Measurements from ENCODE around the gene PLEKHJ1. TPM values are rescaled to one million over a fixed set of nuclear protein-coding genes. Genes with fewer than 3 reads are reported as not detected.
A peak's percentile ranks its signal among the peaks of the same experiment; 100 is the strongest.
"Not testable (repeated sequence)": the region's sequence is repeated elsewhere in the genome, so short reads cannot be mapped to it uniquely, and the experiment has no call there.

PLEKHJ1 gene, protein sequence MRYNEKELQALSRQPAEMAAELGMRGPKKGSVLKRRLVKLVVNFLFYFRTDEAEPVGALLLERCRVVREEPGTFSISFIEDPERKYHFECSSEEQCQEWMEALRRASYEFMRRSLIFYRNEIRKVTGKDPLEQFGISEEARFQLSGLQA
- total RNA-seq = 10 to 100 TPM; 58.3 to 60.4 TPM

- H3K27ac Mint-ChIP-seq = peak within 1 kb of the TSS; percentile 96
- peak; percentile 98 for DNase-seq
- ChIA-PET POLR2A (interaction anchor here (0.6 to 4.9 kb wide), 16 partner anchors 10 to 363 kb away, joined by 3 to 114 read pairs (median 6); partner anchors contain the start of genes AMH, DOT1L, GADD45B and LSM7), CTCF (interaction anchor here (0.6 to 4.7 kb wide), 11 partner anchors 22 to 372 kb away, joined by 3 to 46 read pairs (median 8); partner anchors contain the start of gene AP3D1)
- peak within 1 kb of the TSS; percentile 94 for H3K4me3 Mint-ChIP-seq
- no peaks in the 10 kb centered on the region for H3K27me3 Mint-ChIP-seq
- peaks cover 68% of the 10 kb centered on the region for H3K4me1 Mint-ChIP-seq
- H3K36me3 Mint-ChIP-seq (ENCODE audit: low read depth) = peaks cover 50% of the 10 kb centered on the region
- H3K9me3 Mint-ChIP-seq = no peaks in the 10 kb centered on the region
Measured at GRCh38 chr19:2236314-2237050, at the start of gene PLEKHJ1, which contains the start of gene SF3A2. TSS of gene PLEKHJ1 (minus strand) at chr19:2236329. CDS start at chr19:2236248, 81 bp downstream. TSS of gene SF3A2 (plus strand) at chr19:2236824. CDS start at chr19:2243419, 6,595 bp downstream.

DNA sequence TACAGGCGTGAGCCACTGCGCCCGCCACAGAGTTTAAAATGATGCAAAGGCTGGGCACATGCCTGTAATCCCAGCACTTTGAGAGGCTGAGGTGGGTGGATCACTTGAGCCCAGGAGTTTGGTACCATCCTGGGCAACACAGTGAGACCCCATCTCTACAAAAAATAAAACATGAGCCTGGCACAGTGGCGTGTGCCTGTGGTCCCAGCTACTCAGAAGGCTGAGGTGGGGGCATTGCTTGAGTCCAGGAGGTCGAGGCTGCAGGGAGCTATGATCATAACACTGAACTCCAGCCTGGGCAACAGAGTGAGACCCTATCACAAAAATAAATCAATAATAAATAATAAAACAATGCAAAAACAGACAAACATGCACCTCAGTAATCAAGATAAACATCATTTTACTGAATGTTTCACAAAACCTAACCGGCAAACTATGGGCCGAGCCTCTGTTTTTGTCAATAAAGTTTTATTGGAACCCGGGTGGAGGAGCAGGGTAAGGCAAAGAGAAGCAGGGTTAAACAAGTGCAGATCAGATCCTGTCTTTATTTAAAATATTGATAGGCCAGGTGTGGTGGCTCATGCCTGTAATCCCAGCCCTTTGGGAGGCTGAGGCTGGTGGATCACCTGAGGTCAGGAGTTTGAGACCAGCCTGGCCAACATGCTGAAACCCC is 47.8 kb upstream of the PLEKHJ1 start:
- CTCF ChIA-PET = no interaction called here

DNA sequence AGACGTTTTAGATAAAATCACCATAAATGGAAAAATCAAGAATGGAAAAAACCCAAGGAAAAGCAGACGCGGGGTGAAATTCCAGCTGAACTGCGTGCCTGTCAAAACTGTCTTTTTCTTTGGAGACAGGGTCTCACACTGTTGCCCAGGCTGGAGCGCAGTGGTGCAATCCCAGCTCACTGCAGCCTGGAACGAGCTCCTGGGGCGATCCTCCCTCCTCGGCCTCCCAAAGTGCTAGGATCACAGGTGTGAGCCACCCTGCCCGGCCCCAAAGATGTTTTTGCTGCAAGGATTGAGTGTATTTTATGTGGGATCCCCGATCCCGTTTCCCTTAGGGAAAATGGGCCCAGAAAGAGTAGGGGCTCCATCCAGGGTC is 46.7 kb upstream of the PLEKHJ1 start:
- peaks cover 6% of the 10 kb centered on the region for H3K27me3 Mint-ChIP-seq
- peak overlapping the region; percentile 15 for H3K4me3 Mint-ChIP-seq
- H3K36me3 Mint-ChIP-seq (ENCODE audit: low read depth) = no peaks in the 10 kb centered on the region
- no peak overlapping the region for H3K27ac Mint-ChIP-seq
- H3K4me1 Mint-ChIP-seq = peaks cover 15% of the 10 kb centered on the region
- no peaks in the 10 kb centered on the region for H3K9me3 Mint-ChIP-seq
- CTCF ChIA-PET = no interaction called here
- POLR2A ChIA-PET = interaction anchor here (0.9 to 1.7 kb wide), 2 partner anchors 13 to 43 kb away, joined by 3 to 5 read pairs; no protein-coding TSS in a partner anchor
- DNase-seq = no peak

More for the DNA sequence above, 47.8 kb upstream of the PLEKHJ1 start:
- no peaks in the 10 kb centered on the region for H3K9me3 Mint-ChIP-seq
- no peak overlapping the region for H3K4me3 Mint-ChIP-seq
- H3K27me3 Mint-ChIP-seq = peaks cover 9% of the 10 kb centered on the region
- H3K36me3 Mint-ChIP-seq (ENCODE audit: low read depth) = no peaks in the 10 kb centered on the region
- no peak for DNase-seq
- POLR2A ChIA-PET = interaction anchor here (0.9 to 1.7 kb wide), 2 partner anchors 14 to 44 kb away, joined by 3 to 5 read pairs; no protein-coding TSS in a partner anchor
- peaks cover 24% of the 10 kb centered on the region for H3K4me1 Mint-ChIP-seq
- no peak overlapping the region for H3K27ac Mint-ChIP-seq

DNA sequence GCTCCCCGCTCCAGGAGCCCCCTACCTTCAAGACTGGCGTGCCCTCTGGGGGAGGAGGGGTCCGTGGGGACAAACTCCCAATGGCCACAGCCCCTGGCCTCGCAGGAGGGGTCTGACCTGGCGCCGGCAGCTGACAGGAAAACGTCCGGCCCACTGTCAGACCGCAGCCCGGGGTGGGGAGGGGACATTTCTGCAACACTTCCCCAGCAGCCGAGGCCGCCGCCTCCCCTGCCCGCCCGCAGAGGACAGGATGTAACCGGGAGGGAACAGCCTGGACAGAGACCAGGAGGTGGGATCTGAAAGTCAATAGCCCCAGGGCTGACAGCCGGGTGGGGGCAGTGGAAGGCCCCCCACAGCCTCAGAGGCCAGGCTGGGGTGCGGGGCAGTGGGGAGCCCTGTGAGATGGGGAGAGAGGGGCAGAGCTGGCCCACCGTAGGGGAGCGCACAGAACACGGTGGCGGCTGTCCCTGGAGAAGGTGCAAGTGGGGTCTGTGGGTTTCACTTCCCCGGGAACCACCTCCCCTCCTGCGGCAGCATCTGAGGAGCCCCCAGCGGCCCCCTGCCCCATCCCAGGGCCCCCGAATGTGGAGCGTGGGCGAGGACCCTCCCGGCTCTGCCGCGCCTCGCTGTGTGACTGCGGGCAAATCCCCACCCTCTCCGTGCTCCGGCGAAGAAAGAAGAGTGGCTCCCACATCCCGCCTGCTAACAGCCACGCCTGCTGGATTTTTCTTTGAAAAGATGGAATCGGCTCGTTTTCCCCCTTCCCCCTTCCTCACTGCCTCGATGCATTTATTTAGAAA is 46.1 kb upstream of the PLEKHJ1 start, which contains the start of gene PEAK3:
Gene PEAK3, minus strand, starts transcription at position 114 of the 800 bp plus-strand sequence. CDS start 1,244 bp downstream, outside the sequence.
- H3K27ac Mint-ChIP-seq = peak within 1 kb of the TSS; percentile 44
- H3K9me3 Mint-ChIP-seq = no peaks in the 10 kb centered on the region
- H3K27me3 Mint-ChIP-seq = peaks cover 6% of the 10 kb centered on the region
- CTCF ChIA-PET = no interaction called here
- peaks cover 15% of the 10 kb centered on the region for H3K4me1 Mint-ChIP-seq
- peak within 1 kb of the TSS; percentile 56 for H3K4me3 Mint-ChIP-seq
- DNase-seq = peak; percentile 65
- H3K36me3 Mint-ChIP-seq (ENCODE audit: low read depth) = peaks cover under 1% of the 10 kb centered on the region
- POLR2A ChIA-PET = interaction anchor here (0.8 to 1.7 kb wide), 3 partner anchors 24 to 45 kb away, joined by 3 to 5 read pairs (median 3); no protein-coding TSS in a partner anchor

- DNase-seq; H3K9me3 Mint-ChIP-seq; CTCF ChIA-PET; H3K36me3 Mint-ChIP-seq (ENCODE audit: low read depth); H3K27me3 Mint-ChIP-seq: not testable (repeated sequence)
- Mint-ChIP-seq H3K27ac (peak overlapping the region; percentile 44), H3K4me3 (peak overlapping the region; percentile 56), H3K4me1 (peaks cover 19% of the 10 kb centered on the region)
- POLR2A ChIA-PET = interaction anchor here (0.8 to 4.4 kb wide), 3 partner anchors 7 to 46 kb away, joined by 3 to 14 read pairs (median 3); no protein-coding TSS in a partner anchor
Measured at GRCh38 chr19:2281265-2282061, 45.3 kb upstream of the PLEKHJ1 start.

GRCh38 chr19:2280633-2281264 is 44.6 kb upstream of the PLEKHJ1 start:
- no peak for DNase-seq
- Mint-ChIP-seq H3K27me3 (peaks cover 6% of the 10 kb centered on the region), H3K4me3 (no peak overlapping the region), H3K9me3 (no peaks in the 10 kb centered on the region), H3K27ac (no peak overlapping the region), H3K36me3 (ENCODE audit: low read depth) (peaks cover 5% of the 10 kb centered on the region), H3K4me1 (peaks cover 19% of the 10 kb centered on the region)
- CTCF ChIA-PET = no interaction called here
- POLR2A ChIA-PET = interaction anchor here (2.1 to 4.4 kb wide), 2 partner anchors 8 to 11 kb away, joined by 6 to 14 read pairs; no protein-coding TSS in a partner anchor

GRCh38 chr19:2278459-2279158 is 42.5 kb upstream of the PLEKHJ1 start:
- H3K4me3 Mint-ChIP-seq = no peak overlapping the region
- no peaks in the 10 kb centered on the region for H3K9me3 Mint-ChIP-seq
- peaks cover 32% of the 10 kb centered on the region for H3K4me1 Mint-ChIP-seq
- ChIA-PET POLR2A (interaction anchor here (2.1 to 4.4 kb wide), 2 partner anchors 9 to 10 kb away, joined by 6 to 14 read pairs; no protein-coding TSS in a partner anchor), CTCF (no interaction called here)
- no peak for DNase-seq
- H3K36me3 Mint-ChIP-seq (ENCODE audit: low read depth) = peaks cover 17% of the 10 kb centered on the region
- peaks cover 6% of the 10 kb centered on the region for H3K27me3 Mint-ChIP-seq
- H3K27ac Mint-ChIP-seq = no peak overlapping the region

- Mint-ChIP-seq H3K4me1 (peaks cover 35% of the 10 kb centered on the region), H3K9me3 (no peaks in the 10 kb centered on the region), H3K27me3 (no peaks in the 10 kb centered on the region), H3K36me3 (ENCODE audit: low read depth) (peaks cover 26% of the 10 kb centered on the region), H3K27ac (no peak overlapping the region), H3K4me3 (no peak overlapping the region)
- ChIA-PET CTCF (interaction anchor here (0.8 kb wide), 1 partner anchor 12 kb away, joined by 3 read pairs; no protein-coding TSS in a partner anchor), POLR2A (interaction anchor here (0.6 to 4.4 kb wide), 3 partner anchors 11 to 178 kb away, joined by 3 to 14 read pairs (median 3); no protein-coding TSS in a partner anchor)
- DNase-seq = no peak
Measured at GRCh38 chr19:2277138-2277537, 41.0 kb upstream of the PLEKHJ1 start.

DNA sequence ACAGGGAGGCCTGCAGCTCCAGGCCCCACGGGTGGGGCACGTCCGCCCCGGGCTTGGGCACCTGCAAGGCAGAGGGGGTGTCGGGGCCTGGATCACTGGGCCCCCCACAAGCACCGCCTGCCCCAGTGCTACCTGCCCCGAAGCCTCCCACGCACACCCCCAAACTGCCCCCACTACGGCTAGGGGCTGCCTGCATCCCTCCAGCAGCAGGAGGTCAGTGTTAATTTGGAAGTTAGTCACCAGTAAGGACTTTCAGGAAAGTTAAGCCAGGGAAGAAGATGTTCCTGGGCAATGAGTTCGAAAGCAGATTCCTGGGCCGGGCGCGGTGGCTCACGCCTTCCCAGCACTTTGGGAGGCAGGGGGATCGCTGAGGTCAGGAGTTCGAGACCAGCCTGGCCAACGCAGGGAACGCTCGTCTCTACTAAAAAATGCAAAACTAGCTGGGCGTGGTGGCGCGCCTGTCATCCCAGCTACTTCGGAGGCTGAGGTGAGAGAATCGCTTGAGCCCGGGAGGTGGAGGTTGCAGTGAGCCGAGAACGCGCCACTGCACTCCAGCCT is 40.4 kb upstream of the PLEKHJ1 start:
- H3K9me3 Mint-ChIP-seq = no peaks in the 10 kb centered on the region
- H3K27me3 Mint-ChIP-seq = no peaks in the 10 kb centered on the region
- POLR2A ChIA-PET = interaction anchor here (1.1 to 4.4 kb wide), 2 partner anchors 12 to 29 kb away, joined by 3 to 14 read pairs; no protein-coding TSS in a partner anchor
- peaks cover 33% of the 10 kb centered on the region for H3K4me1 Mint-ChIP-seq
- DNase-seq = no peak
- H3K27ac Mint-ChIP-seq = no peak overlapping the region
- CTCF ChIA-PET = interaction anchor here (0.8 to 1.2 kb wide), 2 partner anchors 13 to 335 kb away, joined by 3 to 4 read pairs; no protein-coding TSS in a partner anchor
- H3K36me3 Mint-ChIP-seq (ENCODE audit: low read depth) = peaks cover 30% of the 10 kb centered on the region
- no peak overlapping the region for H3K4me3 Mint-ChIP-seq

All from activated CD4-positive, alpha-beta memory T cell treated with anti-CD3 and anti-CD28 coated beads, Interleukin-2, amount 10 ng/mL, durations not matched to agents 7 days and 5 days (primary cell).